Measurements from ENCODE around the gene RPL39. TPM values are rescaled to one million over a fixed set of nuclear protein-coding genes. Genes with fewer than 3 reads are reported as not detected.
"Not testable (repeated sequence)": the region's sequence is repeated elsewhere in the genome, so short reads cannot be mapped to it uniquely, and the experiment has no call there.

RPL39 gene
- total RNA-seq, 4 donors from 2014 or later: 1,738 to 4,612 (median 3,853) TPM

DNA sequence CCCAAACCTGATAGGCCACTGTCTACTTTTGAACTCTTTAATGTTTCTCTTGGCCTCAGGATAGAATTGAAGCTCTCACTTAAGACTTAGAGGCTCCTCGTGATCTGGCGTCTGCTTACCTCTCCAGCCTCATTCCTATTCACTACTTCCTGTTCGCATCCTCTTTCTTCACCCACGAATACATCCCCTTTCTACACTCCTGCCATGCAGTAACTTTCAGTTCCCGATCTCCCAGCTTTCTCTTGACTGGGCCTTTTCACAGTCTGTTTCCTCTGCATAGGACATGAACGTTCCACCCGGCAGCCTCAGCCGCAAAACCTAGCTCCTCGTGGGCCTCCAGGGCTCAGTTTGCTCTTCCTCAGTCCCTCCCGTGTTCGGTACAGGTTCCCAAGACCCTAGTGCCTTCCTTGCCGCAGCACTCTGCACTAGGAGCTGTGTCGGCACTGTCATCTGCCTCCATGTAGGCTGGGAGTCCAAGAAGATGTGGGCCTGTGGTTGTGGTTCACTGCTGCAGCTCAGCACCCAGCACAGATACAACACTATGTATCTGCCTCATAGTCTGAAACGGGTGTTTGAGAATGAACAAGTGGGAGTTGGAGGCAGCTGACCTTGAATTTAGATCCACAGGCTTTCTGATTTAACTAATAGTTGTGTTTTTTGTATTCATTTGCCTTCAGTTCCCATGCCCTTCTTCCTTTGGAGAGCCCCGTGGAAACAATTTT is 15.8 kb downstream of the RPL39 start:
- Histone ChIP-seq H3K27ac (no peak overlapping the region), H3K27me3 (no peaks in the 10 kb centered on the region), H3K9me3 (no peaks in the 10 kb centered on the region), H3K4me1 (no peaks in the 10 kb centered on the region), H3K36me3 (no peaks in the 10 kb centered on the region), H3K4me3 (no peak overlapping the region)
- WGBS: 87% methylated on average over 15 of the region's 15 CpGs
- no peak for DNase-seq (ENCODE audit: low spot score in 2 of 2)
- TF ChIP-seq EP300 (IDR thresholded peaks at IDR 0.05): no peak
- TF ChIP-seq POLR2AphosphoS5 (IDR thresholded peaks at IDR 0.05): no peak
- no peak for TF ChIP-seq POLR2A (IDR thresholded peaks at IDR 0.05)
- TF ChIP-seq, protein P1, sequence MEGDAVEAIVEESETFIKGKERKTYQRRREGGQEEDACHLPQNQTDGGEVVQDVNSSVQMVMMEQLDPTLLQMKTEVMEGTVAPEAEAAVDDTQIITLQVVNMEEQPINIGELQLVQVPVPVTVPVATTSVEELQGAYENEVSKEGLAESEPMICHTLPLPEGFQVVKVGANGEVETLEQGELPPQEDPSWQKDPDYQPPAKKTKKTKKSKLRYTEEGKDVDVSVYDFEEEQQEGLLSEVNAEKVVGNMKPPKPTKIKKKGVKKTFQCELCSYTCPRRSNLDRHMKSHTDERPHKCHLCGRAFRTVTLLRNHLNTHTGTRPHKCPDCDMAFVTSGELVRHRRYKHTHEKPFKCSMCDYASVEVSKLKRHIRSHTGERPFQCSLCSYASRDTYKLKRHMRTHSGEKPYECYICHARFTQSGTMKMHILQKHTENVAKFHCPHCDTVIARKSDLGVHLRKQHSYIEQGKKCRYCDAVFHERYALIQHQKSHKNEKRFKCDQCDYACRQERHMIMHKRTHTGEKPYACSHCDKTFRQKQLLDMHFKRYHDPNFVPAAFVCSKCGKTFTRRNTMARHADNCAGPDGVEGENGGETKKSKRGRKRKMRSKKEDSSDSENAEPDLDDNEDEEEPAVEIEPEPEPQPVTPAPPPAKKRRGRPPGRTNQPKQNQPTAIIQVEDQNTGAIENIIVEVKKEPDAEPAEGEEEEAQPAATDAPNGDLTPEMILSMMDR (IDR thresholded peaks at IDR 0.05): no peak

DNA sequence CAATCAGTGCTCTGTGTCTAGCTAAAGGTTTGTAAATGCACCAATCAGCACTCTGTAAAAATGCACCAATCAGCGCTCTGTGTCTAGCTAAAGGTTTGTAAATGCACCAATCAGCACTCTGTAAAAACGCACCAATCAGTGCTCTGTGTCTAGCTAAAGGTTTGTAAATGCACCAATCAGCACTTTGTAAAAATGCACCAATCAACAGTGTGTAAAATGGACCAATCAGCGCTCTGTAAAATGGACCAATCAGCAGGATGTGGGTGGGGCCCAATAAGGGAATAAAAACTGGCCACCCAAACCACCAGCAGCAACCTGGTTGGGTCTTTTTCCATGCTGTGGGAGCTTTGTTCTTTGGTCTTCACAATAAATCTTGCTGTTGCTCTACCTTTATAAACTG is 22.0 kb downstream of the RPL39 start:
- not testable (repeated sequence) for H3K36me3 ChIP-seq; H3K4me1 ChIP-seq; H3K4me3 ChIP-seq; H3K9me3 ChIP-seq; H3K27me3 ChIP-seq; H3K27ac ChIP-seq; DNase-seq (ENCODE audit: low spot score in 2 of 2)
- 86% methylated on average over 3 of the region's 3 CpGs for WGBS

- not testable (repeated sequence) for H3K4me1 ChIP-seq; DNase-seq (ENCODE audit: low spot score in 2 of 2); H3K4me3 ChIP-seq; H3K27ac ChIP-seq; H3K9me3 ChIP-seq; H3K36me3 ChIP-seq; H3K27me3 ChIP-seq
- 89% methylated on average over 11 of the region's 11 CpGs for WGBS
Observed at GRCh38 chrX:119768436-119768835, 23.0 kb downstream of the RPL39 start.

GRCh38 chrX:119763836-119764387 is 27.5 kb downstream of the RPL39 start:
- no peaks in the 10 kb centered on the region for H3K27me3 ChIP-seq
- 81% methylated on average over 6 of the region's 6 CpGs for WGBS

GRCh38 chrX:119763181-119763580 is 28.2 kb downstream of the RPL39 start:
- no peak overlapping the region for H3K27ac ChIP-seq
- WGBS: 50% methylated on average over 7 of the region's 7 CpGs

More at GRCh38 chrX:119763836-119764387, 27.5 kb downstream of the RPL39 start:
- Histone ChIP-seq H3K4me1 (peaks cover 2% of the 10 kb centered on the region), H3K4me3 (no peak overlapping the region), H3K36me3 (no peaks in the 10 kb centered on the region), H3K9me3 (no peaks in the 10 kb centered on the region), H3K27ac (no peak overlapping the region)
- TF ChIP-seq EP300 (IDR thresholded peaks at IDR 0.05) (no peak), POLR2AphosphoS5 (IDR thresholded peaks at IDR 0.05) (no peak), POLR2A (IDR thresholded peaks at IDR 0.05) (no peak)
- TF ChIP-seq, protein P1 (IDR thresholded peaks at IDR 0.05): no peak
- DNase-seq (ENCODE audit: low spot score in 2 of 2): no peak

GRCh38 chrX:119762718-119763117 is 28.7 kb downstream of the RPL39 start:
- Histone ChIP-seq H3K27me3 (no peaks in the 10 kb centered on the region), H3K4me3 (no peak overlapping the region), H3K4me1 (peaks cover 5% of the 10 kb centered on the region), H3K27ac (no peak overlapping the region), H3K36me3 (no peaks in the 10 kb centered on the region), H3K9me3 (no peaks in the 10 kb centered on the region)
- TF ChIP-seq POLR2A (IDR thresholded peaks at IDR 0.05): no peak
- no peak for DNase-seq (ENCODE audit: low spot score in 2 of 2)
- 58% methylated on average over 3 of the region's 3 CpGs for WGBS

More at GRCh38 chrX:119763181-119763580, 28.2 kb downstream of the RPL39 start:
- no peaks in the 10 kb centered on the region for H3K27me3 ChIP-seq
- no peaks in the 10 kb centered on the region for H3K36me3 ChIP-seq
- H3K9me3 ChIP-seq: no peaks in the 10 kb centered on the region
- no peak for DNase-seq (ENCODE audit: low spot score in 2 of 2)
- TF ChIP-seq, protein P1 (IDR thresholded peaks at IDR 0.05): no peak
- TF ChIP-seq EP300 (IDR thresholded peaks at IDR 0.05): no peak
- no peak for TF ChIP-seq POLR2AphosphoS5 (IDR thresholded peaks at IDR 0.05)
- TF ChIP-seq POLR2A (IDR thresholded peaks at IDR 0.05): no peak
- no peak overlapping the region for H3K4me3 ChIP-seq
- peaks cover 5% of the 10 kb centered on the region for H3K4me1 ChIP-seq

Measured in suprapubic skin (tissue), 4 donors.